Measurements from ENCODE around the gene MUC3A. TPM values are rescaled to one million over a fixed set of nuclear protein-coding genes. Genes with fewer than 3 reads are reported as not detected.
A peak's percentile ranks its signal among the peaks of the same experiment; 100 is the strongest.
"Not testable (repeated sequence)": the region's sequence is repeated elsewhere in the genome, so short reads cannot be mapped to it uniquely, and the experiment has no call there.

The MUC3A gene
- total RNA-seq, 2 experiments from 2014 or later = not detected

DNA sequence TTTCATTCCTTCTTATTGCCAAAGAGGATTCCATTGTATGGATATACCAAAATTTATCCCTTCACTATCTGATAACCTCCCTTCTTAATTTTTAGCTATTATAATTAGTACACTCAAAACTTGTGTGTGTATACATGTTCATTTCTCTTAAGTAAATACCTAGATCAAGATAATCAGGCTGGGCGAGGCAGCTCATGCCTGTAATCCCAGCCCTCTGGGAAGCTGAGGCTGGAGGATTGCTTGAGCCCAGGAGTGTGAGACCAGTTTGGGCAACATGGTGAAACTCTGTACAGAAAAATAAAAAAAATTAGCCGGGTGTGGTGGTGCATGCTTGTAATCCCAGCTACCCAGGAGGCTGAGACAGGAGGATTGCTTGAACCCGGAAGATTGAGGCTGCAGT is 37.9 kb upstream of the MUC3A start:
- POLR2A ChIA-PET = no interaction called here

DNA sequence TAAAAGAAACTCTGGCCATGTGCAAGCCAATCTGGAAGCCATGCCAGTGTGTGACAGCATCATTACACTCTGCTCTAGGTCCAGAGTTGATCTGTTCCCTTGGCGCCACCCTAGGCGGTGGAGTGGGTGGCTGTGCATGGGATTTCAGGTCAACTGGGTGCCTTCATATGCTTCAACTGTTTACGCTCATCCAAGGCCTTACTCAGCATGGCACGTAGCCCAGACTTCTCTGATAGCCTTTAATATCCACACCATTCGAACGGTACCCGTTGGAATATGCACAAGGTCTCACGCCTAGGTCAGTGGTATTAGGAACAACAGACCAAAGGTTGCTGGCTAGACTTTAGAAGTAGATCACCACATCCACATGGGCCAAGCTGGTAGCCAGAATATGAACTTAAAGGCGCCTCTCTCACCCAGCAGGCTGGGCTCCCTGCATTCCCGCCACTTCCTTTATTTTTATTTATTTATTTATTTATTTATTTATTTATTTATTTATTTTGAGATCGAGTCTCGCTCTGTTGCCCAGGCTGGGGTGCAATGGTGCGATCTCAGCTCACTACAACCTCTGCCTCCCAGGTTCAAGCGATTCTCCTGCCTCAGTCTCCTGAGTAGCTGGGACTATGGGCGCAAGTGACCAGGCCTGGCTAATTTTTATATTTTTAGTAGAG is 35.0 kb upstream of the MUC3A start:
- DNase-seq = no peak
- no peaks in the 10 kb centered on the region for H3K9me3 Mint-ChIP-seq
- Histone ChIP-seq H3K4me1 (ENCODE audit: insufficient read depth, low read length) (no peaks in the 10 kb centered on the region), H3K27me3 (ENCODE audit: control insufficient read depth in 1 of 2, insufficient read depth in 2 of 2, low read length in 2 of 2) (peaks cover 2 to 7% of the 10 kb centered on the region in 2 experiments), H3K27ac (ENCODE audit: low read depth in 1 of 2, low read length in 2 of 2) (no peak overlapping the region), H3K4me3 (ENCODE audit: low read length) (no peak overlapping the region), H3K9me3 (ENCODE audit: control insufficient read depth in 1 of 2, insufficient read depth in 1 of 2, low read length in 2 of 2) (no peaks in the 10 kb centered on the region), H3K36me3 (ENCODE audit: insufficient read depth, low read length) (no peaks in the 10 kb centered on the region)
- CTCF ChIA-PET = no interaction called here
- no peaks in the 10 kb centered on the region for H3K4me1 Mint-ChIP-seq (ENCODE audit: low read depth)
- no peak overlapping the region for H3K4me3 Mint-ChIP-seq
- intact Hi-C loops (cut with DNase I, micrococcal nuclease) = no loop called here
- ATAC-seq (ENCODE audit: poor library complexity) = no peak
- POLR2A ChIA-PET = no interaction called here
- H3K36me3 Mint-ChIP-seq (ENCODE audit: low read depth) = no peaks in the 10 kb centered on the region
- peaks cover 27% of the 10 kb centered on the region for H3K27me3 Mint-ChIP-seq
- H3K27ac Mint-ChIP-seq = no peak overlapping the region
- TF ChIP-seq, protein P1, sequence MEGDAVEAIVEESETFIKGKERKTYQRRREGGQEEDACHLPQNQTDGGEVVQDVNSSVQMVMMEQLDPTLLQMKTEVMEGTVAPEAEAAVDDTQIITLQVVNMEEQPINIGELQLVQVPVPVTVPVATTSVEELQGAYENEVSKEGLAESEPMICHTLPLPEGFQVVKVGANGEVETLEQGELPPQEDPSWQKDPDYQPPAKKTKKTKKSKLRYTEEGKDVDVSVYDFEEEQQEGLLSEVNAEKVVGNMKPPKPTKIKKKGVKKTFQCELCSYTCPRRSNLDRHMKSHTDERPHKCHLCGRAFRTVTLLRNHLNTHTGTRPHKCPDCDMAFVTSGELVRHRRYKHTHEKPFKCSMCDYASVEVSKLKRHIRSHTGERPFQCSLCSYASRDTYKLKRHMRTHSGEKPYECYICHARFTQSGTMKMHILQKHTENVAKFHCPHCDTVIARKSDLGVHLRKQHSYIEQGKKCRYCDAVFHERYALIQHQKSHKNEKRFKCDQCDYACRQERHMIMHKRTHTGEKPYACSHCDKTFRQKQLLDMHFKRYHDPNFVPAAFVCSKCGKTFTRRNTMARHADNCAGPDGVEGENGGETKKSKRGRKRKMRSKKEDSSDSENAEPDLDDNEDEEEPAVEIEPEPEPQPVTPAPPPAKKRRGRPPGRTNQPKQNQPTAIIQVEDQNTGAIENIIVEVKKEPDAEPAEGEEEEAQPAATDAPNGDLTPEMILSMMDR (IDR thresholded peaks at IDR 0.05) = no peak

More for the DNA sequence above, 37.9 kb upstream of the MUC3A start:
- H3K4me1 Mint-ChIP-seq (ENCODE audit: low read depth) = no peaks in the 10 kb centered on the region
- no peaks in the 10 kb centered on the region for H3K9me3 Mint-ChIP-seq
- intact Hi-C loops (cut with DNase I, micrococcal nuclease) = no loop called here
- H3K4me3 ChIP-seq (ENCODE audit: low read length) = no peak overlapping the region
- H3K36me3 Mint-ChIP-seq (ENCODE audit: low read depth) = no peaks in the 10 kb centered on the region
- H3K27me3 ChIP-seq (ENCODE audit: control insufficient read depth in 1 of 2, insufficient read depth in 2 of 2, low read length in 2 of 2) = peaks cover 2 to 4% of the 10 kb centered on the region in 2 experiments
- H3K27ac ChIP-seq (ENCODE audit: low read depth in 1 of 2, low read length in 2 of 2) = no peak overlapping the region
- H3K4me3 Mint-ChIP-seq = no peak overlapping the region
- H3K36me3 ChIP-seq (ENCODE audit: insufficient read depth, low read length) = no peaks in the 10 kb centered on the region
- no peaks in the 10 kb centered on the region for H3K4me1 ChIP-seq (ENCODE audit: insufficient read depth, low read length)
- ATAC-seq (ENCODE audit: poor library complexity) (no peak), DNase-seq (no peak)
- H3K9me3 ChIP-seq (ENCODE audit: control insufficient read depth in 1 of 2, insufficient read depth in 1 of 2, low read length in 2 of 2) = no peaks in the 10 kb centered on the region
- CTCF ChIA-PET = no interaction called here
- no peak overlapping the region for H3K27ac Mint-ChIP-seq
- TF ChIP-seq, protein P1 (IDR thresholded peaks at IDR 0.05) = no peak
- peaks cover 21% of the 10 kb centered on the region for H3K27me3 Mint-ChIP-seq

DNA sequence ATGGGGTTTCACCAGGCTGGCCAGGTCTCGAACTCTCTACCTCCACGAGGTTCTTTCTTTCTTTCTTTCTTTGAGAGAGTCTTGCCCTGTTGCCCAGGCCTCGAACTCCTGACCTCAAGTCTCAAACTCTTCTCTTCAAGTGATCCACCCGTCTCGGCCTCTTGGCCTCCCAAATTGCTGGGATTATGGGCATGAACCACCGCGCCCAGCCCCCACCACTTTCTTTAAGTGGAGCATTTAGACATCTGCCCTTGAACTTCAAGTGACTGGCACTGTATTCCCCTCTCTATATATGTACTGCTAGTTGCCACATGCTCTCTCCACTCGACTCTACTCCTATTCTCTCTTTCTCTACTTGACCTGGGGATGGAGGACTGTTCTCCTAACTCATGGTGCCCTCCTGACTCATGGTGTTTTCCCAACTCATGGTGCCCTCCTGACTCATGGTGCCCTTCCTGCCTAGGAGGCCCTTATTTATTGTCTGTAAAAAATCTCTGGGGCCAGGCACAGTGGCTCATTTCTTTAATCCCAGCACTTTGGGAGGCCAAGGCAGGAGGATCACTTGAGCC is 34.4 kb upstream of the MUC3A start:
- H3K4me3 ChIP-seq (ENCODE audit: low read length) = no peak overlapping the region
- Mint-ChIP-seq H3K27me3 (peaks cover 27% of the 10 kb centered on the region), H3K27ac (no peak overlapping the region), H3K36me3 (ENCODE audit: low read depth) (no peaks in the 10 kb centered on the region), H3K4me1 (ENCODE audit: low read depth) (no peaks in the 10 kb centered on the region), H3K9me3 (no peaks in the 10 kb centered on the region), H3K4me3 (no peak overlapping the region)
- H3K4me1 ChIP-seq (ENCODE audit: insufficient read depth, low read length) = no peaks in the 10 kb centered on the region
- CTCF ChIA-PET = no interaction called here
- H3K9me3 ChIP-seq (ENCODE audit: control insufficient read depth in 1 of 2, insufficient read depth in 1 of 2, low read length in 2 of 2) = no peaks in the 10 kb centered on the region
- DNase-seq (peak in 2 of 14 experiments; percentile 48 to 60), ATAC-seq (ENCODE audit: poor library complexity) (no peak)
- peaks cover 2 to 7% of the 10 kb centered on the region in 2 experiments for H3K27me3 ChIP-seq (ENCODE audit: control insufficient read depth in 1 of 2, insufficient read depth in 2 of 2, low read length in 2 of 2)
- H3K27ac ChIP-seq (ENCODE audit: low read depth in 1 of 2, low read length in 2 of 2) = no peak overlapping the region
- no peaks in the 10 kb centered on the region for H3K36me3 ChIP-seq (ENCODE audit: insufficient read depth, low read length)
- intact Hi-C loops (cut with DNase I, micrococcal nuclease) = no loop called here
- POLR2A ChIA-PET = no interaction called here
- TF ChIP-seq, protein P1 (IDR thresholded peaks at IDR 0.05) = no peak

DNA sequence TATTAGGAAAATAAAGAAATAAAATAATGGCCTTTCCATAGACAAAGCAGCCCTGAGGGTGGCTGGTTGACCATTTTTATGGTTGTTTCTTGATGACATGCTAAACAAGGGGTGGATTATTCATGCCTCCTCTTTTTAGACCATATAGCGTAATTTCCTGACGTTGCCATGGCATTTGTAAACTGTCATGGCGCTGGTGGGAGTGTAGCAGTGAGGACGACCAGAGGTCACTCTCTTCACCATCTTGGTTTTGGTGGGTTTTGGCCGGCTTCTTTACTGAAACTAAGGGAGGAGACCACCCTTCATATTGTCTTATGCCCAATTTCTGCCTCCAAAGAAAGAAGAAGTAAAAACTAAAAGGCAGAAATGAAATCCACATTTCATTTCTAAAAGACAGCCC is 30.0 kb upstream of the MUC3A start:
- H3K4me3 Mint-ChIP-seq; H3K9me3 ChIP-seq (ENCODE audit: control insufficient read depth in 1 of 2, insufficient read depth in 1 of 2, low read length in 2 of 2): not testable (repeated sequence)
- H3K27me3 Mint-ChIP-seq = peaks cover 27% of the 10 kb centered on the region

DNA sequence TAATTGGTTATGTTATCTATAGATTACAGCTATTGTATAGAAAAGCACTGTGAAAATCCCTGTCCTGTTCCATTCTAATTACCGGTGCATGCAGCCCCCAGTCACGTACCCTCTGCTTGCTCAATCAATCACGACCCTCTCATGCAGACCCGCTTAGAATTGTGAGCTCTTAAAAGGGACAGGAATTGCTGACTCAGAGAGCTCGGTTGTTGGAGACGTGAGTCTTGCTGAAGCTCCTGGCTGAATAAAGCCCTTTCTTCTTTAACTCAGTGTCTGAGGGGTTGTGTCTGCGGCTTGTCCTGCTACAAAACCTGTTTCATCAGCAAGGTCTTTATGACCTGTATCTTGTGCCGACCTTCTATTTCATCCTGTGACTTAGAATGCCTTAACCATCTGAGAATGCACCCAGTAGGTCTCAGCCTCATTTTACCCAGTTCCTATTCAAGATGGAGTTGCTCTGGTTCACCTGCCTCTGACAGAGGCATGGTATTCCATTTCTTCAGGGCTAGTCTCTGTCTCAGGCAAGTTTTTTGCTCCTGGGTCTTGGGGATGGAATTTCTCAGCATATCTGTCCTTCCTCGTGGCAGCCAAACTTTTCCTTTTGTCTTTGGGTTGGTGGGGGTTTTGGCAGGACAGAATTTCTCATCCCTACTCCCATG is 29.4 kb upstream of the MUC3A start:
- H3K27ac ChIP-seq (ENCODE audit: low read depth in 1 of 2, low read length in 2 of 2); CTCF ChIA-PET; H3K27me3 ChIP-seq (ENCODE audit: control insufficient read depth in 1 of 2, insufficient read depth in 2 of 2, low read length in 2 of 2); DNase-seq; ATAC-seq (ENCODE audit: poor library complexity); H3K4me1 ChIP-seq (ENCODE audit: insufficient read depth, low read length); H3K9me3 ChIP-seq (ENCODE audit: control insufficient read depth in 1 of 2, insufficient read depth in 1 of 2, low read length in 2 of 2); H3K4me3 Mint-ChIP-seq; H3K36me3 ChIP-seq (ENCODE audit: insufficient read depth, low read length); H3K4me1 Mint-ChIP-seq (ENCODE audit: low read depth); H3K4me3 ChIP-seq (ENCODE audit: low read length); intact Hi-C loops (cut with DNase I, micrococcal nuclease); H3K27ac Mint-ChIP-seq; POLR2A ChIA-PET; H3K9me3 Mint-ChIP-seq; H3K36me3 Mint-ChIP-seq (ENCODE audit: low read depth): not testable (repeated sequence)
- H3K27me3 Mint-ChIP-seq = peaks cover 24% of the 10 kb centered on the region

More for the DNA sequence above, 30.0 kb upstream of the MUC3A start:
- H3K27ac ChIP-seq (ENCODE audit: low read depth in 1 of 2, low read length in 2 of 2); DNase-seq; H3K4me3 ChIP-seq (ENCODE audit: low read length); ATAC-seq (ENCODE audit: poor library complexity); H3K9me3 Mint-ChIP-seq; H3K4me1 ChIP-seq (ENCODE audit: insufficient read depth, low read length); POLR2A ChIA-PET; CTCF ChIA-PET; H3K27me3 ChIP-seq (ENCODE audit: control insufficient read depth in 1 of 2, insufficient read depth in 2 of 2, low read length in 2 of 2); H3K27ac Mint-ChIP-seq; H3K36me3 ChIP-seq (ENCODE audit: insufficient read depth, low read length); intact Hi-C loops (cut with DNase I, micrococcal nuclease); H3K4me1 Mint-ChIP-seq (ENCODE audit: low read depth); H3K36me3 Mint-ChIP-seq (ENCODE audit: low read depth): not testable (repeated sequence)
